HepG2 (cell line): ENCODE measurements around the gene SRCAP. TPM values are rescaled to one million over a fixed set of nuclear protein-coding genes. Genes with fewer than 3 reads are reported as not detected.

Experiments used
- ATM ChIP-seq: fragments of 450-650 bp; IDR thresholded peaks from 2 replicates; pipeline ENCODE4 v1.7.1; 2017; ENCODE audit warnings: mild to moderate bottlenecking, borderline replicate concordance
- ERF ChIP-seq: IDR thresholded peaks from 2 replicates; pipeline ENCODE4 v1.6.1; 2018; ENCODE audit warnings: missing biosample characterization, missing genetic modification reagents
- ETV6 ChIP-seq: sonication (generic); formaldehyde crosslinking; conservative IDR thresholded peaks from 2 replicates; pipeline ENCODE4 v1.4.0; 2020; ENCODE audit warnings: missing genetic modification reagents
- HNRNPLL ChIP-seq: fragments of 200-400 bp; formaldehyde crosslinking; IDR thresholded peaks from 2 replicates; pipeline ENCODE4 v1.6.1; 2017; ENCODE audit warnings: mild to moderate bottlenecking, low read depth, low read length; ENCODE audit not compliant: poor library complexity, severe bottlenecking
- HOXA5 ChIP-seq: sonication (generic); formaldehyde crosslinking; IDR thresholded peaks from 2 replicates; pipeline ENCODE4 v1.4.0; 2020; ENCODE audit warnings: missing genetic modification reagents
- KLF15 ChIP-seq: sonication (generic); formaldehyde crosslinking; IDR thresholded peaks from 2 replicates; pipeline ENCODE4 v1.8.1; 2023; ENCODE audit warnings: borderline replicate concordance, mild to moderate bottlenecking, inconsistent platforms, missing genetic modification reagents, mixed read lengths
- MTF2 ChIP-seq: sonication (generic); formaldehyde crosslinking; IDR thresholded peaks from 2 replicates; pipeline ENCODE4 v1.5.0; 2020; ENCODE audit warnings: missing genetic modification reagents, borderline replicate concordance
- NFIC ChIP-seq: IDR thresholded peaks from 2 replicates; pipeline ENCODE4 v1.6.1; 2012; ENCODE audit warnings: mild to moderate bottlenecking, low read length, inconsistent platforms
- NR2C2 ChIP-seq: sonication (generic); formaldehyde crosslinking; IDR thresholded peaks from 2 replicates; pipeline ENCODE4 v1.4.0; 2020; ENCODE audit warnings: missing genetic modification reagents, mild to moderate bottlenecking, moderate library complexity, borderline replicate concordance
- NR3C1 ChIP-seq: sonication (generic); formaldehyde crosslinking; IDR thresholded peaks from 2 replicates; pipeline ENCODE4 v1.4.0; 2020; ENCODE audit warnings: missing genetic modification reagents
- SSRP1 ChIP-seq: IDR thresholded peaks from 2 replicates; pipeline ENCODE4 v1.6.1; 2016; ENCODE audit warnings: control low read depth
- TOPORS ChIP-seq: sonication (generic); formaldehyde crosslinking; IDR thresholded peaks from 2 replicates; pipeline ENCODE4 v1.8.0; 2023; ENCODE audit warnings: mild to moderate bottlenecking, missing genetic modification reagents
- ZBTB21 ChIP-seq: sonication (generic); formaldehyde crosslinking; IDR thresholded peaks from 2 replicates; pipeline ENCODE4 v1.4.0; 2020; ENCODE audit warnings: missing genetic modification reagents
- ZBTB7A ChIP-seq: sonication (generic); formaldehyde crosslinking; IDR thresholded peaks from 2 replicates; pipeline ENCODE4 v1.8.0; 2022; ENCODE audit warnings: mild to moderate bottlenecking, missing genetic modification reagents
- ZNF3 ChIP-seq: IDR thresholded peaks from 2 replicates; pipeline ENCODE4 v1.7.0; 2017; ENCODE audit warnings: inconsistent platforms
- ZNF432 ChIP-seq: sonication (generic); formaldehyde crosslinking; IDR thresholded peaks from 2 replicates; pipeline ENCODE4 v1.5.0; 2020; ENCODE audit warnings: missing genetic modification reagents, mild to moderate bottlenecking, borderline replicate concordance
- ZNF607 ChIP-seq: sonication (generic); formaldehyde crosslinking; IDR thresholded peaks from 2 replicates; pipeline ENCODE4 v1.5.1; 2020; ENCODE audit warnings: missing genetic modification reagents, mild to moderate bottlenecking, borderline replicate concordance
- ZNF720 ChIP-seq: sonication (generic); formaldehyde crosslinking; IDR thresholded peaks from 2 replicates; pipeline ENCODE4 v1.4.0; 2020; ENCODE audit warnings: missing genetic modification reagents
- ZNF816 ChIP-seq: sonication (generic); formaldehyde crosslinking; IDR thresholded peaks from 2 replicates; pipeline ENCODE4 v1.8.0; 2022; ENCODE audit warnings: missing genetic modification reagents, mild to moderate bottlenecking, borderline replicate concordance
- ZSCAN12 ChIP-seq: sonication (generic); formaldehyde crosslinking; IDR thresholded peaks from 2 replicates; pipeline ENCODE4 v1.9.0; 2021; ENCODE audit warnings: mild to moderate bottlenecking, missing genetic modification reagents
- polyA plus RNA-seq, 8 experiments: library from polyadenylated mRNA; depleted of rRNA in 3 of 8; stranded (reverse) in 7 of 8; unstranded in 1 of 8; fragments of >200 nt; fragmentation: Illumina TruSeq in 4 of 8; extraction: Trizol in 4 of 8; gene quantifications; 2 replicates each; pipeline versions ENCODE4 v1.2.1 to v1.2.3, GENCODE V29; 2011 to 2016; ENCODE audit warnings: low read depth in 4 of 8, missing spikeins in 1 of 8, mixed read lengths in 1 of 8; ENCODE audit not compliant: insufficient read depth in 1 of 8
- total RNA-seq, 5 experiments: library from RNA; depleted of rRNA; stranded (reverse); fragments of >200 nt; fragmentation: Illumina TruSeq; extraction: Trizol; gene quantifications; 2 replicates each; pipeline ENCODE4 v1.2.3, GENCODE V29; 2016; ENCODE audit warnings: low read depth in 1 of 5
- TF ChIP-seq, protein P1 (sequence below): sonication (generic); formaldehyde crosslinking; IDR thresholded peaks from 2 replicates; pipeline ENCODE4 v1.4.0; 2020; ENCODE audit warnings: mild to moderate bottlenecking, missing genetic modification reagents
- TF ChIP-seq, protein P2 (sequence below): sonication (generic); formaldehyde crosslinking; IDR thresholded peaks from 2 replicates; pipeline ENCODE4 v1.4.0; 2020; ENCODE audit warnings: mild to moderate bottlenecking, low read depth, missing genetic modification reagents
- TF ChIP-seq, protein P3 (sequence below): conservative IDR thresholded peaks from 2 replicates; pipeline ENCODE4 v1.6.1; 2018; ENCODE audit warnings: missing genetic modification reagents
- TF ChIP-seq, protein P4 (sequence below): sonication (generic); formaldehyde crosslinking; IDR thresholded peaks from 2 replicates; pipeline ENCODE4 v1.9.0; 2021; ENCODE audit warnings: missing genetic modification reagents, borderline replicate concordance

The SRCAP gene
- total and polyA plus RNA-seq, 2 of the 13 experiments (the other 11 are each of a cell fraction or from before 2014, with no cell fraction given), result 4.9 to 9.0 TPM

DNA sequence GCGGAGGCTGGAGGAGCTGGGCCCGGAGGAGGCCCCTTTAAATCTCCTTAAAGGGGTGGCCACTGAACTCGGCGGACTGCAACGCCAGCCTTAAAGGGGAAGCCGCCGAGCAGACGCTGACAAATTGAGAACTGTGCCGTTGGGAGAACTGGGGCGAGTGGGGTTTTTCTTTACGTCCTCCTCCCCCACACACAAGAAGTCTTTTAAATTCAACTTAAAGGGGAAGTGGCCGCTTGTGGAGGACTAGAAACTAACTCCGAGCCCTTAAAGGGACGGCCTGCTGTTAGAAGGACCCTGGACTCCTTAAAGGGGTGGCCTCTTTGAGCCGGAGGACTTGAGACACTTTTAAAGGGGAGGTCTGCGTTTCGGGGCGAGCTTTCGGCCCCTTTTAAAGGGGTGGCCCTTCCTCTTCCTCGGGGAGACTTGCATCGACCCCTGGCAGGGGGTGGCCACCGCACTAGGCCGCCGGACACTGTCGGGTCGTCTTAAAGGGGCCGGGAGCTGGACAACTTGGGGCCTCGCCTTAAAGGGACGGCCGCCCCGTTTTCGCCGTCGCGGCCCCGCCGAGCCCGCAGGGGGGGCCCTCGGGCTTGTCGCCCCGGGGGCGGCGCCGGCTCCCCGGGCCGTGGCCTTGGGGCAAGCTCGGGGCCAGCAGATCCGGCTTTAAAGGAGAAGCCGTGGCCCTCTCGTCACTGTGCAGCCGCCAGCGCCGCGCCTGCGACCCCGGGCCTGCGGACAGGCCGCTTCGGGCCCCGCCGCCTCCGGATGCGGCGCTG is 40.1 kb upstream of the SRCAP start (continued):
- no peak for TF ChIP-seq ZBTB7A (CRISPR knock-in tag)
- TF ChIP-seq SSRP1 (CRISPR knock-in tag), result no peak
- TF ChIP-seq ZNF607 (CRISPR knock-in tag), result peak; percentile 83; the same call in 1 of the 2 replicates
- TF ChIP-seq, protein P1, sequence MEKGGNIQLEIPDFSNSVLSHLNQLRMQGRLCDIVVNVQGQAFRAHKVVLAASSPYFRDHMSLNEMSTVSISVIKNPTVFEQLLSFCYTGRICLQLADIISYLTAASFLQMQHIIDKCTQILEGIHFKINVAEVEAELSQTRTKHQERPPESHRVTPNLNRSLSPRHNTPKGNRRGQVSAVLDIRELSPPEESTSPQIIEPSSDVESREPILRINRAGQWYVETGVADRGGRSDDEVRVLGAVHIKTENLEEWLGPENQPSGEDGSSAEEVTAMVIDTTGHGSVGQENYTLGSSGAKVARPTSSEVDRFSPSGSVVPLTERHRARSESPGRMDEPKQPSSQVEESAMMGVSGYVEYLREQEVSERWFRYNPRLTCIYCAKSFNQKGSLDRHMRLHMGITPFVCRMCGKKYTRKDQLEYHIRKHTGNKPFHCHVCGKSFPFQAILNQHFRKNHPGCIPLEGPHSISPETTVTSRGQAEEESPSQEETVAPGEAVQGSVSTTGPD (CRISPR knock-in tag), result no peak
- TF ChIP-seq ZNF432, result no peak
- no peak for TF ChIP-seq ZNF816 (CRISPR knock-in tag)
- TF ChIP-seq, protein P2, sequence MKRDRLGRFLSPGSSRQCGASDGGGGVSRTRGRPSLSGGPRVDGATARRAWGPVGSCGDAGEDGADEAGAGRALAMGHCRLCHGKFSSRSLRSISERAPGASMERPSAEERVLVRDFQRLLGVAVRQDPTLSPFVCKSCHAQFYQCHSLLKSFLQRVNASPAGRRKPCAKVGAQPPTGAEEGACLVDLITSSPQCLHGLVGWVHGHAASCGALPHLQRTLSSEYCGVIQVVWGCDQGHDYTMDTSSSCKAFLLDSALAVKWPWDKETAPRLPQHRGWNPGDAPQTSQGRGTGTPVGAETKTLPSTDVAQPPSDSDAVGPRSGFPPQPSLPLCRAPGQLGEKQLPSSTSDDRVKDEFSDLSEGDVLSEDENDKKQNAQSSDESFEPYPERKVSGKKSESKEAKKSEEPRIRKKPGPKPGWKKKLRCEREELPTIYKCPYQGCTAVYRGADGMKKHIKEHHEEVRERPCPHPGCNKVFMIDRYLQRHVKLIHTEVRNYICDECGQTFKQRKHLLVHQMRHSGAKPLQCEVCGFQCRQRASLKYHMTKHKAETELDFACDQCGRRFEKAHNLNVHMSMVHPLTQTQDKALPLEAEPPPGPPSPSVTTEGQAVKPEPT (CRISPR knock-in tag), result no peak
- no peak for TF ChIP-seq ATM
- no peak for TF ChIP-seq ETV6 (CRISPR knock-in tag)
- no peak for TF ChIP-seq ZNF720 (CRISPR knock-in tag)
- 0 out of 2 replicates have a peak, but pooled peaks have one; percentile 13 for TF ChIP-seq ZSCAN12 (CRISPR knock-in tag)
- TF ChIP-seq, protein P3, sequence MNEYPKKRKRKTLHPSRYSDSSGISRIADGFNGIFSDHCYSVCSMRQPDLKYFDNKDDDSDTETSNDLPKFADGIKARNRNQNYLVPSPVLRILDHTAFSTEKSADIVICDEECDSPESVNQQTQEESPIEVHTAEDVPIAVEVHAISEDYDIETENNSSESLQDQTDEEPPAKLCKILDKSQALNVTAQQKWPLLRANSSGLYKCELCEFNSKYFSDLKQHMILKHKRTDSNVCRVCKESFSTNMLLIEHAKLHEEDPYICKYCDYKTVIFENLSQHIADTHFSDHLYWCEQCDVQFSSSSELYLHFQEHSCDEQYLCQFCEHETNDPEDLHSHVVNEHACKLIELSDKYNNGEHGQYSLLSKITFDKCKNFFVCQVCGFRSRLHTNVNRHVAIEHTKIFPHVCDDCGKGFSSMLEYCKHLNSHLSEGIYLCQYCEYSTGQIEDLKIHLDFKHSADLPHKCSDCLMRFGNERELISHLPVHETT (CRISPR knock-in tag), result peak; percentile 66
- no peak for TF ChIP-seq NR2C2 (CRISPR knock-in tag)
- TF ChIP-seq HNRNPLL, result peak; percentile 94
- 0 out of 2 replicates have a peak, but pooled peaks have one; percentile 71 for TF ChIP-seq TOPORS (CRISPR knock-in tag)
- no peak for TF ChIP-seq ERF
- no peak for TF ChIP-seq NFIC
- TF ChIP-seq ZBTB21 (CRISPR knock-in tag), result no peak
- TF ChIP-seq NR3C1, result no peak
- no peak for TF ChIP-seq MTF2 (CRISPR knock-in tag)
- no peak for TF ChIP-seq ZNF3 (CRISPR knock-in tag)
- TF ChIP-seq HOXA5 (CRISPR knock-in tag), result no peak
- TF ChIP-seq, protein P4, sequence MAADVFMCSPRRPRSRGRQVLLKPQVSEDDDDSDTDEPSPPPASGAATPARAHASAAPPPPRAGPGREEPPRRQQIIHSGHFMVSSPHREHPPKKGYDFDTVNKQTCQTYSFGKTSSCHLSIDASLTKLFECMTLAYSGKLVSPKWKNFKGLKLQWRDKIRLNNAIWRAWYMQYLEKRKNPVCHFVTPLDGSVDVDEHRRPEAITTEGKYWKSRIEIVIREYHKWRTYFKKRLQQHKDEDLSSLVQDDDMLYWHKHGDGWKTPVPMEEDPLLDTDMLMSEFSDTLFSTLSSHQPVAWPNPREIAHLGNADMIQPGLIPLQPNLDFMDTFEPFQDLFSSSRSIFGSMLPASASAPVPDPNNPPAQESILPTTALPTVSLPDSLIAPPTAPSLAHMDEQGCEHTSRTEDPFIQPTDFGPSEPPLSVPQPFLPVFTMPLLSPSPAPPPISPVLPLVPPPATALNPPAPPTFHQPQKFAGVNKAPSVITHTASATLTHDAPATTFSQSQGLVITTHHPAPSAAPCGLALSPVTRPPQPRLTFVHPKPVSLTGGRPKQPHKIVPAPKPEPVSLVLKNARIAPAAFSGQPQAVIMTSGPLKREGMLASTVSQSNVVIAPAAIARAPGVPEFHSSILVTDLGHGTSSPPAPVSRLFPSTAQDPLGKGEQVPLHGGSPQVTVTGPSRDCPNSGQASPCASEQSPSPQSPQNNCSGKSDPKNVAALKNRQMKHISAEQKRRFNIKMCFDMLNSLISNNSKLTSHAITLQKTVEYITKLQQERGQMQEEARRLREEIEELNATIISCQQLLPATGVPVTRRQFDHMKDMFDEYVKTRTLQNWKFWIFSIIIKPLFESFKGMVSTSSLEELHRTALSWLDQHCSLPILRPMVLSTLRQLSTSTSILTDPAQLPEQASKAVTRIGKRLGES (CRISPR knock-in tag), result peak; percentile 52; the same call in 1 of the 2 replicates
- TF ChIP-seq KLF15 (CRISPR knock-in tag), result no peak; the same call in 1 of the 2 replicates
